Measurements from ENCODE around the gene CFAP70. TPM values are rescaled to one million over a fixed set of nuclear protein-coding genes. Genes with fewer than 3 reads are reported as not detected.

Gene CFAP70
- total RNA-seq, 1 experiment from 2014 or later = 0.10 TPM

GRCh38 chr10:73228247-73228646 lies 130.4 kb downstream of the CFAP70 start:
- intact Hi-C loops (cut with micrococcal nuclease; ENCODE audit: unreplicated experiment) = no loop called here
- H3K27me3 ChIP-seq (ENCODE audit: control insufficient read depth, insufficient read depth, low read length) = no peaks in the 10 kb centered on the region
- ChIA-PET POLR2A (no interaction called here), CTCF (no interaction called here)
- BruUV-seq (replicated peaks) = no TSS peak
- H3K4me3 ChIP-seq (ENCODE audit: low read depth in 2 of 2, low read length in 2 of 2) = no peak overlapping the region
- in situ Hi-C loops (cut with HindIII; ENCODE audit: low pct_unique_long_range_greater_than_20kb, low sequenced_read_pairs) = no loop called here
- H3K4me1 ChIP-seq (ENCODE audit: control insufficient read depth, insufficient read depth, low read length) = no peaks in the 10 kb centered on the region
- H3K9me3 ChIP-seq (ENCODE audit: control insufficient read depth, insufficient read depth, low read depth, low read length) = no peaks in the 10 kb centered on the region
- H3K36me3 ChIP-seq (ENCODE audit: control insufficient read depth, insufficient read depth, low read length) = peaks cover 5% of the 10 kb centered on the region; the same call in 1 of the 2 replicates
- DNase-seq (ENCODE audit: low read depth, low spot score) = no peak
- no peak for ATAC-seq
- TF ChIP-seq, protein P1, sequence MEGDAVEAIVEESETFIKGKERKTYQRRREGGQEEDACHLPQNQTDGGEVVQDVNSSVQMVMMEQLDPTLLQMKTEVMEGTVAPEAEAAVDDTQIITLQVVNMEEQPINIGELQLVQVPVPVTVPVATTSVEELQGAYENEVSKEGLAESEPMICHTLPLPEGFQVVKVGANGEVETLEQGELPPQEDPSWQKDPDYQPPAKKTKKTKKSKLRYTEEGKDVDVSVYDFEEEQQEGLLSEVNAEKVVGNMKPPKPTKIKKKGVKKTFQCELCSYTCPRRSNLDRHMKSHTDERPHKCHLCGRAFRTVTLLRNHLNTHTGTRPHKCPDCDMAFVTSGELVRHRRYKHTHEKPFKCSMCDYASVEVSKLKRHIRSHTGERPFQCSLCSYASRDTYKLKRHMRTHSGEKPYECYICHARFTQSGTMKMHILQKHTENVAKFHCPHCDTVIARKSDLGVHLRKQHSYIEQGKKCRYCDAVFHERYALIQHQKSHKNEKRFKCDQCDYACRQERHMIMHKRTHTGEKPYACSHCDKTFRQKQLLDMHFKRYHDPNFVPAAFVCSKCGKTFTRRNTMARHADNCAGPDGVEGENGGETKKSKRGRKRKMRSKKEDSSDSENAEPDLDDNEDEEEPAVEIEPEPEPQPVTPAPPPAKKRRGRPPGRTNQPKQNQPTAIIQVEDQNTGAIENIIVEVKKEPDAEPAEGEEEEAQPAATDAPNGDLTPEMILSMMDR (IDR thresholded peaks at IDR 0.05) = no peak
- TF ChIP-seq, protein P2, sequence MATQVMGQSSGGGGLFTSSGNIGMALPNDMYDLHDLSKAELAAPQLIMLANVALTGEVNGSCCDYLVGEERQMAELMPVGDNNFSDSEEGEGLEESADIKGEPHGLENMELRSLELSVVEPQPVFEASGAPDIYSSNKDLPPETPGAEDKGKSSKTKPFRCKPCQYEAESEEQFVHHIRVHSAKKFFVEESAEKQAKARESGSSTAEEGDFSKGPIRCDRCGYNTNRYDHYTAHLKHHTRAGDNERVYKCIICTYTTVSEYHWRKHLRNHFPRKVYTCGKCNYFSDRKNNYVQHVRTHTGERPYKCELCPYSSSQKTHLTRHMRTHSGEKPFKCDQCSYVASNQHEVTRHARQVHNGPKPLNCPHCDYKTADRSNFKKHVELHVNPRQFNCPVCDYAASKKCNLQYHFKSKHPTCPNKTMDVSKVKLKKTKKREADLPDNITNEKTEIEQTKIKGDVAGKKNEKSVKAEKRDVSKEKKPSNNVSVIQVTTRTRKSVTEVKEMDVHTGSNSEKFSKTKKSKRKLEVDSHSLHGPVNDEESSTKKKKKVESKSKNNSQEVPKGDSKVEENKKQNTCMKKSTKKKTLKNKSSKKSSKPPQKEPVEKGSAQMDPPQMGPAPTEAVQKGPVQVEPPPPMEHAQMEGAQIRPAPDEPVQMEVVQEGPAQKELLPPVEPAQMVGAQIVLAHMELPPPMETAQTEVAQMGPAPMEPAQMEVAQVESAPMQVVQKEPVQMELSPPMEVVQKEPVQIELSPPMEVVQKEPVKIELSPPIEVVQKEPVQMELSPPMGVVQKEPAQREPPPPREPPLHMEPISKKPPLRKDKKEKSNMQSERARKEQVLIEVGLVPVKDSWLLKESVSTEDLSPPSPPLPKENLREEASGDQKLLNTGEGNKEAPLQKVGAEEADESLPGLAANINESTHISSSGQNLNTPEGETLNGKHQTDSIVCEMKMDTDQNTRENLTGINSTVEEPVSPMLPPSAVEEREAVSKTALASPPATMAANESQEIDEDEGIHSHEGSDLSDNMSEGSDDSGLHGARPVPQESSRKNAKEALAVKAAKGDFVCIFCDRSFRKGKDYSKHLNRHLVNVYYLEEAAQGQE (IDR thresholded peaks at IDR 0.05; ENCODE audit: insufficient read depth in 1 of 2, low read depth in 2 of 2, low read length in 1 of 2) = no peak
- no peak for TF ChIP-seq POLR2AphosphoS5 (IDR thresholded peaks at IDR 0.05; ENCODE audit: low read depth, low read length)
- TF ChIP-seq TCF7L2 (IDR thresholded peaks at IDR 0.05; ENCODE audit: low read depth, low read length) = no peak
- H3K27ac ChIP-seq (ENCODE audit: low read length) = no peak overlapping the region

DNA sequence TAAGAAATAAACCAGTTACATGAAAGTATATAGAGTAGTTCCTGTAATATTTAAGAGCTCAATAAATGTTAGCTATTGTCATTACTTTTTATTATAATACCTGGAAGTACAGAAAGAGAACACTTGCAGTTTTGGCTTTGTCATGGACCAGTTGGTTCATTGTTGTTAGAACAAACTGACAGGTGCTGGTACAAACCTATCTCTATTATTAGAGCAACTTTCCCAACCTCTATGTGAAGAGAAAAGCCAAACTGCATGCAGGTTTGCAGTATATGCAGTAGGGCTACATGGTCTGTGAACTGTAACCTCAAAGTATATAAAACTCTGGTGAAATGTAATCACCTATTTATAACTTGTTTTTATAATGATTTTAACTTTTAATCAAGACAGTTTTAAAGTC lies 132.0 kb downstream of the CFAP70 start:
- no peak for ATAC-seq
- Histone ChIP-seq H3K36me3 (ENCODE audit: control insufficient read depth, insufficient read depth, low read length) (no peaks in the 10 kb centered on the region), H3K27ac (ENCODE audit: low read length) (no peak overlapping the region), H3K4me3 (ENCODE audit: low read depth in 2 of 2, low read length in 2 of 2) (no peak overlapping the region), H3K4me1 (ENCODE audit: control insufficient read depth, insufficient read depth, low read length) (no peaks in the 10 kb centered on the region), H3K9me3 (ENCODE audit: control insufficient read depth, insufficient read depth, low read depth, low read length) (no peaks in the 10 kb centered on the region), H3K27me3 (ENCODE audit: control insufficient read depth, insufficient read depth, low read length) (no peaks in the 10 kb centered on the region)
- BruUV-seq (replicated peaks) = no TSS peak
- CTCF ChIA-PET = interaction anchor here (0.6 kb wide), 1 partner anchor 8 kb away, joined by 4 read pairs; no protein-coding TSS in a partner anchor
- POLR2A ChIA-PET = no interaction called here
- no peak for DNase-seq (ENCODE audit: low read depth, low spot score)
- in situ Hi-C loops (cut with HindIII; ENCODE audit: low pct_unique_long_range_greater_than_20kb, low sequenced_read_pairs) (no loop called here), intact Hi-C loops (cut with micrococcal nuclease; ENCODE audit: unreplicated experiment) (no loop called here)
- no peak for TF ChIP-seq TCF7L2 (IDR thresholded peaks at IDR 0.05; ENCODE audit: low read depth, low read length)
- TF ChIP-seq POLR2AphosphoS5 (IDR thresholded peaks at IDR 0.05; ENCODE audit: low read depth, low read length) = no peak
- TF ChIP-seq, protein P2 (IDR thresholded peaks at IDR 0.05; ENCODE audit: insufficient read depth in 1 of 2, low read depth in 2 of 2, low read length in 1 of 2) = no peak
- no peak for TF ChIP-seq SIN3A (IDR thresholded peaks at IDR 0.05; ENCODE audit: borderline replicate concordance, insufficient read depth, low read depth, low read length)
- TF ChIP-seq, protein P1 (IDR thresholded peaks at IDR 0.05) = no peak

Data from Panc1 (cell line).